Astrocyte of the spinal cord (primary cell): Measurements from ENCODE around the gene FAM149A.

Experiments used
- DNase-seq: peaks from one replicate; pipeline ENCODE4 v3.0.0; 2011; ENCODE audit warnings: low read depth, low spot score
- H3K4me3 ChIP-seq: 2 replicates; pipeline ENCODE4 v1.5.1; 2011; ENCODE audit warnings: low read depth, mild to moderate bottlenecking, low read length, moderate library complexity
- CTCF ChIP-seq: IDR thresholded peaks from 2 replicates; pipeline ENCODE4 v1.5.1; 2012; ENCODE audit warnings: low read depth, mild to moderate bottlenecking, low read length, inconsistent platforms
- in situ Hi-C: cut with HindIII; loops from 2 replicates; pipeline ENCODE4 v1.10.0; 2017; ENCODE audit warnings: low sequenced_read_pairs

The FAM149A gene

DNA sequence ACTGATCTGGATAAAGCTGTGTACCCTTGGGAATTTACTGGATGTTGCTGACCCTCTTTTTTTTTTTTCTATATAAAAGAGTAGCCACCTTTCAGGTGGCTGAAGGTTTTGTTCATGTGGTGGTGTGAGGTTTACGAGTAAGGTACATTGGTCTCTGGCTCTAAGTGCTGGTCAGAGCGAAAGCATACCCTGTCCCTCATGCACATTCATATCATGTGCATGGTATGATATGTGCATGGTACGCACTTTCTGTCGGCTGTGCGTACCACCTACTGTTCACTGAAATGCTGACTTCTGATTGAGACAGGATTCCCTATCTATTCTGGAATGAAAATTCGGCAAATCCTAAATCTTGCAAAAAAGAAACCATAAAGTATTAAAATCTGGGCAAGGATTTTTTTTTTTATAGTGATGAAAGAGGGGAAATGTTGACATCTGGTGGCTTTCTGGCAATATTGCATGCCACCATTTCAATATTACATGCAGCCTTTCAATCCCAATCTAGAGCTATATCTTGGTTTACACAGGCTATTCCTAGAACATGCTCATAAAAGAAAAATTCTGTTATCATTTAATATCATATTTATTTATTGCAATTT is 32.8 kb downstream of the FAM149A start:
- peak; percentile 39 for DNase-seq
- TF ChIP-seq CTCF, result peak; percentile 67
- in situ Hi-C loops, result no loop called here
- H3K4me3 ChIP-seq, result no peak overlapping the region

DNA sequence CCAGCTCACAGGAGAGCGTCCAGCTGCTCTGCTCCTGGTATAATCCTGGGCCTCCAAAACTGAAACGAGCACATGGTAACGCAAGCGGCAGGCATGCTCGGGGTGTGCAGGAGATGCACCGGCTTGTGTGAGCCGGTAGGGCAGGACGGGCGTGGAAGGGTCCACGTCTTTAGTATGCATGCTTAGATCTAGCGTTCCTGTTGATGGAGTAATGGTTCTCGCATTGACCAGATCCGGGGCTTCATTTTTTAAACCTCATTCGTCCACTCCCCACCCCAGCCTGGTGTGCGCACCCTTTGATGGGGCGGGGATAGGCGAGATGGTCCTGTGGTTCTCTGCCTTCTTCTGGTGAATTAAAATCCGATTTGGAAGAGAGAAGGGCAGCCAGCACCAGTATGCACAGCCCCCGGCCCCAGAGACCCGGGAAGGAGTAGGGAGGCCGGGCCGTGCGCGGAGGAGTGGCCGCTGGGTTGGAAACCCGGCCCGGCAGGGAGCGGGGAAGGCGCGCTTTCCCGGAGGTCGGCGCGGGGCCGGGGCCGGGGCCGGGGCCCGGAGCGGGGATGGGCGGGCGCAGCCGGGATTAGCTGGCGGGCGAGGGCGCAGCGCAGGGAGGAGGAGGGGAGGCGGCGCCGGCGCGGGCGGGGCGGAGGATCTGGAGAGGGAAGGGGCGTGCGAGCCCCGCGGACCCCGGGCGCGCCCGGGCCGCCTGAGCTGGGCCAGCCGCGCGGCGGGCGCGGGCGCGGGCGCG is 39.9 kb downstream of the FAM149A start:
- in situ Hi-C loops, result no loop called here
- peak; percentile 25 for TF ChIP-seq CTCF
- peak; percentile 47 for DNase-seq
- H3K4me3 ChIP-seq, result peak overlapping the region; percentile 50

DNA sequence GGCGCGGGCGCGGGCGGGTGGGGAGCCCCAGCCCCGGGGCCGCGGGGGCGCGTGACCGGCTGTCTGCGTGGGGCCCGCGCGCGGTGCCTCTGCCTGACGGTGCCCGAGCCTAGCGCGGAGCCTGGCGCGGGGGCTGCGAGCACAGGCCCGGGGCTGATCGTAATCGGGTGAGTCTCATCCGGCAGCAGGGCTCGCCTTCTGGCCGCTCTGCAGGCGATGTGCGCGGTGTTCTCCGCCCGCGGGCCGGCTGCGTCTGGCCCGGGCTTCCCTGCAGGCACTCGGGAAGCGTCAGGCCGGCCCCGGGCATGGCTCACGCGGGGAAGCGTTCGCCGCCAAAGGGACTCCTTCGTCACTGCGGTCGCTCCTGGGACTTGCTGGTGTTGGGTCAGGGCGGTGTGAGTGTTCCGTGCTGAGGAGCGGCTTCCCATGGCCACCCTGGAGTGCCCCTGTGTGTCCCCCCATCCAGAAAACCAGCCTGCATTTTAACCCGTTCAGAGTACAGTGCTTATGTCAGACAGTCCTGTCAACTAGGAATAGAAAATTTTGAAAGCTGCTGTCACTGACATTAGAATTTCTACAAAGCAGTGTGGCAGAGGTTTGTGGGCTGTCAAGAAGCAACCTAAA is 40.6 kb downstream of the FAM149A start:
- in situ Hi-C loops, result no loop called here
- peak overlapping the region; percentile 50 for H3K4me3 ChIP-seq
- peak; percentile 60 for DNase-seq
- no peak for TF ChIP-seq CTCF

DNA sequence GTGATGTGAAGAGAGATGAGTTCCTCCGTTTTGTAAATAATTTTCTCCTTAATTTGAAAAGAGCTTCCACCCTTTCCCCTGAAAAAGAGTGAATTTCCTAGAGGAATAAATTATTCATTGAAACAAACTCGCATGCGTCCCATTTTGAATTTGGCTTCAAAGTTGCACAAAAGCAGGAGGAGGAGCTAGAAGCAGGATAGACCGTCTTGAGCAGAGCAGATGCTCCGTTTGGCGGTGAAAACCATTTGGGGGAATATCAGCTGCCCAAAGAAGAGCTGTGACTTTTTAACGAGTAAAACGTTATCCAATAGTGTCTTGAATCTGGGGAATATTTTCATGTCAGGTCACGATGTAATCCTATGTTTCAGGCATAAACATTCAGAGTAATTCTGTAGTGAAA is 42.0 kb downstream of the FAM149A start:
- TF ChIP-seq CTCF, result no peak
- in situ Hi-C loops, result no loop called here
- no peak for DNase-seq

GRCh38 chr4:186148336-186148975 is 44.0 kb downstream of the FAM149A start:
- in situ Hi-C loops, result no loop called here
- no peak for DNase-seq
- no peak overlapping the region for H3K4me3 ChIP-seq
- no peak for TF ChIP-seq CTCF

More for the DNA sequence above, 42.0 kb downstream of the FAM149A start:
- H3K4me3 ChIP-seq, result no peak overlapping the region

GRCh38 chr4:186149872-186150271 is 45.4 kb downstream of the FAM149A start:
- no peak overlapping the region for H3K4me3 ChIP-seq
- in situ Hi-C loops, result no loop called here
- peak; percentile 12 for DNase-seq
- peak; percentile 58 for TF ChIP-seq CTCF
